Stimulated activated CD4-positive, alpha-beta T cell treated with anti-CD3 and anti-CD28 coated beads, Interleukin-2, amount 100 ng/mL, for 24 hours (primary cell): ENCODE results near the gene EXT2.

Source experiments
- DNase-seq, 2 donors: peaks; one replicate each; pipeline ENCODE4 v3.0.0-alpha.2; 2020

Gene EXT2

GRCh38 chr11:44095506-44096359 is at the start of gene EXT2:
TSS of gene EXT2 (plus strand) at chr11:44095678. CDS start at chr11:44107713, 12,035 bp downstream.
- peak; percentile 88 for DNase-seq

GRCh38 chr11:44046182-44046581 is 49.3 kb upstream of the EXT2 start:
- no peak for DNase-seq

- no peak for DNase-seq
These were observed 48.2 kb upstream of the EXT2 start for GRCh38 chr11:44047298-44047697.

GRCh38 chr11:44047931-44048431 is 47.5 kb upstream of the EXT2 start, which contains the start of gene ACCSL:
TSS of gene ACCSL (plus strand) at chr11:44047981. CDS start at chr11:44048037, 56 bp downstream.
- DNase-seq, result no peak

- no peak for DNase-seq
These were observed 45.6 kb upstream of the EXT2 start for GRCh38 chr11:44049832-44050231.

- no peak for DNase-seq
These were observed 44.3 kb upstream of the EXT2 start for GRCh38 chr11:44051171-44051570.

GRCh38 chr11:44057340-44057739 is 38.1 kb upstream of the EXT2 start:
- no peak for DNase-seq

GRCh38 chr11:44058275-44058674 is 37.2 kb upstream of the EXT2 start:
- no peak for DNase-seq

GRCh38 chr11:44065161-44065661 is 30.3 kb upstream of the EXT2 start:
- DNase-seq, result no peak

GRCh38 chr11:44065841-44066731 is 29.4 kb upstream of the EXT2 start, which contains the start of gene ACCS:
TSS of gene ACCS (plus strand) at chr11:44066270. CDS start at chr11:44067628, 1,358 bp downstream.
- DNase-seq, result peak; percentile 83 to 87

GRCh38 chr11:44066732-44067141 is 28.7 kb upstream of the EXT2 start:
- no peak for DNase-seq

GRCh38 chr11:44067266-44067665 is 28.2 kb upstream of the EXT2 start:
- DNase-seq, result no peak

- no peak for DNase-seq
These were observed 27.3 kb upstream of the EXT2 start for GRCh38 chr11:44068180-44068579.

GRCh38 chr11:44071157-44071556 is 24.3 kb upstream of the EXT2 start:
- DNase-seq, result no peak

GRCh38 chr11:44072757-44073658 is 22.5 kb upstream of the EXT2 start:
- DNase-seq, result no peak

- DNase-seq, result no peak
These were observed 16.7 kb upstream of the EXT2 start for GRCh38 chr11:44078794-44079193.

- DNase-seq, result no peak
These were observed 16.1 kb upstream of the EXT2 start for GRCh38 chr11:44079376-44079775.

GRCh38 chr11:44080951-44081350 is 14.5 kb upstream of the EXT2 start:
- no peak for DNase-seq

- DNase-seq, result no peak
These were observed 12.8 kb upstream of the EXT2 start for GRCh38 chr11:44082645-44083044.

GRCh38 chr11:44083433-44083832 is 12.0 kb upstream of the EXT2 start:
- no peak for DNase-seq

GRCh38 chr11:44083906-44084305 is 11.6 kb upstream of the EXT2 start:
- no peak for DNase-seq

- DNase-seq, result no peak
These were observed 10.1 kb upstream of the EXT2 start for GRCh38 chr11:44085330-44085729.
